GM12878 (cell line): ENCODE results near the gene CD99. TPM values are rescaled to one million over a fixed set of nuclear protein-coding genes. Genes with fewer than 3 reads are reported as not detected.
"Not testable (repeated sequence)": the region's sequence is repeated elsewhere in the genome, so short reads cannot be mapped to it uniquely, and the experiment has no call there.

Experiments
- ATAC-seq: fragments of 200-7000 bp; cut with Tn5 transposase; 3 replicates; pipeline ENCODE4 v1.9.1; 2020; ENCODE audit warnings: mild to moderate bottlenecking, moderate library complexity
- BruUV-seq: library from RNA; stranded (reverse); fragments of 400-500 nt; replicated peaks from 2 replicates; lab custom pipeline; 2021; lab: Mats Ljungman, UMichigan
- CTCF ChIA-PET: fragments of 300-600 bp; sonication (Branson Sonifier 250); formaldehyde crosslinking; extraction: SDS; loops from one replicate; lab custom pipeline; 2021; ENCODE audit warnings: inconsistent platforms; lab: Yijun Ruan, JAX
- POLR2A ChIA-PET: fragments of 350-600 bp; formaldehyde crosslinking; extraction: SDS; loops from one replicate; lab custom pipeline; 2021; ENCODE audit warnings: inconsistent platforms; lab: Charles Lee
- RAD21 ChIA-PET: fragments of 300-600 bp; sonication (Branson Sonifier 250); formaldehyde crosslinking; loops from one replicate; lab custom pipeline; 2023; ENCODE audit warnings: antibody characterized with exemption; ENCODE audit not compliant: unreplicated experiment; lab: Charles Lee
- SMC1A ChIA-PET: fragments of 300-600 bp; sonication (Branson Sonifier 250); formaldehyde crosslinking; loops from one replicate; lab custom pipeline; 2023; ENCODE audit not compliant: unreplicated experiment, uncharacterized antibody; lab: Charles Lee
- DNase-seq: peaks from one replicate; pipeline ENCODE4 v3.0.0-alpha.2; 2011; ENCODE audit warnings: low read depth, low spot score
- FAIRE-seq: peaks from 3 replicates; lab custom pipeline; 2011; peaks lifted over from hg19 to GRCh38; lab: Jason Lieb, UNC
- H2AFZ ChIP-seq: 2 replicates; pipeline ENCODE4 v1.6.0; 2011; ENCODE audit warnings: low read depth, low read length, control low read depth; ENCODE audit not compliant: control insufficient read depth
- H3K27ac ChIP-seq: 2 replicates; pipeline ENCODE4 v1.5.1; 2011; ENCODE audit warnings: control low read depth; ENCODE audit not compliant: control insufficient read depth, insufficient read depth
- H3K27me3 ChIP-seq, 2 experiments: replicated peaks in 1 of 2; 2 replicates each; pipeline versions ENCODE4 v1.6.0 to v1.6.1; 2011; ENCODE audit warnings: low read length in 1 of 2; ENCODE audit not compliant: control insufficient read depth in 2 of 2, insufficient read depth in 2 of 2
- H3K36me3 ChIP-seq, 2 experiments: 2 replicates each; pipeline ENCODE4 v1.5.1; 2011; ENCODE audit warnings: low read length in 1 of 2; ENCODE audit not compliant: control insufficient read depth in 2 of 2, insufficient read depth in 2 of 2
- H3K4me1 ChIP-seq: 2 replicates; pipeline ENCODE4 v1.6.1; 2011; ENCODE audit warnings: mild to moderate bottlenecking, low read length, moderate library complexity, mixed read lengths; ENCODE audit not compliant: control insufficient read depth, insufficient read depth
- H3K4me2 ChIP-seq: 2 replicates; pipeline ENCODE4 v1.6.0; 2011; ENCODE audit warnings: control low read depth; ENCODE audit not compliant: control insufficient read depth, insufficient read depth
- H3K4me3 ChIP-seq: fragments of 200-600 bp; sonication (generic); 2 replicates; pipeline ENCODE4 v1.5.1; 2016
- H3K79me2 ChIP-seq: 2 replicates; pipeline ENCODE4 v1.6.0; 2011; ENCODE audit warnings: low read length; ENCODE audit not compliant: control insufficient read depth, insufficient read depth
- H3K9ac ChIP-seq: 2 replicates; pipeline ENCODE4 v1.8.0; 2011; ENCODE audit warnings: low read length, control low read depth, mixed read lengths; ENCODE audit not compliant: control insufficient read depth, insufficient read depth
- H3K9me3 ChIP-seq: replicated peaks from 3 replicates; pipeline ENCODE4 v1.5.1; 2011; ENCODE audit warnings: mild to moderate bottlenecking, low read length; ENCODE audit not compliant: control insufficient read depth, insufficient read depth
- H4K20me1 ChIP-seq: 2 replicates; pipeline ENCODE4 v1.6.0; 2011; ENCODE audit not compliant: control insufficient read depth, insufficient read depth
- ATF2 ChIP-seq: IDR thresholded peaks from 2 replicates; pipeline ENCODE4 v1.6.1; 2012; ENCODE audit warnings: low read length, inconsistent platforms
- BACH1 ChIP-seq: fragments of 450-650 bp; IDR thresholded peaks from 2 replicates; pipeline ENCODE4 v1.6.1; 2017; ENCODE audit warnings: mild to moderate bottlenecking, borderline replicate concordance
- BHLHE40 ChIP-seq, 2 experiments: fragments of 450-650 bp in 1 of 2; IDR thresholded peaks; 2 replicates each; pipeline ENCODE4 v1.6.1; 2011 to 2017; ENCODE audit warnings: low read depth in 2 of 2, borderline replicate concordance in 1 of 2, improper control_type of control experiment in 1 of 2, low read length in 1 of 2, mild to moderate bottlenecking in 1 of 2
- CTCF ChIP-seq, 3 experiments: IDR thresholded peaks in 2 of 3; conservative IDR thresholded peaks in 1 of 3; 2 replicates each; pipeline ENCODE4 v1.5.1; 2011; ENCODE audit warnings: low read depth in 3 of 3, low read length in 3 of 3, mild to moderate bottlenecking in 3 of 3, control low read depth in 2 of 3, moderate library complexity in 2 of 3, inconsistent platforms in 1 of 3, mixed read lengths in 1 of 3; ENCODE audit not compliant: control insufficient read depth in 2 of 3, insufficient read depth in 1 of 3; ENCODE audit errors: extremely low read depth in 1 of 3
- FOXM1 ChIP-seq: IDR thresholded peaks from 2 replicates; pipeline ENCODE4 v1.6.1; 2012; ENCODE audit warnings: low read depth, mild to moderate bottlenecking, inconsistent platforms, low read length, moderate library complexity
- IKZF2 ChIP-seq, 2 experiments: fragments of 450-650 bp; IDR thresholded peaks; 2 replicates each; pipeline ENCODE4 v1.6.1; 2017; ENCODE audit warnings: mild to moderate bottlenecking in 2 of 2, moderate library complexity in 2 of 2
- JUNB ChIP-seq: IDR thresholded peaks from 2 replicates; pipeline ENCODE4 v1.6.1; 2016; ENCODE audit warnings: antibody characterized with exemption, mild to moderate bottlenecking
- KDM1A ChIP-seq: fragments of 200-600 bp; sonication (generic); IDR thresholded peaks from 2 replicates; pipeline ENCODE4 v1.6.1; 2016; ENCODE audit warnings: borderline replicate concordance
- MEF2A ChIP-seq: IDR thresholded peaks from 2 replicates; pipeline ENCODE4 v1.6.1; 2011; ENCODE audit warnings: low read depth, mild to moderate bottlenecking, low read length, moderate library complexity; ENCODE audit not compliant: insufficient read depth
- MEF2B ChIP-seq: fragments of 450-650 bp; IDR thresholded peaks from 2 replicates; pipeline ENCODE4 v1.6.1; 2018; ENCODE audit warnings: mild to moderate bottlenecking, moderate library complexity; ENCODE audit not compliant: partially characterized antibody, poor library complexity, severe bottlenecking
- NFYB ChIP-seq: IDR thresholded peaks from 2 replicates; pipeline ENCODE4 v1.6.1; 2011; ENCODE audit warnings: low read depth, mild to moderate bottlenecking, low read length, improper control_type of control experiment, moderate library complexity; ENCODE audit not compliant: insufficient read depth
- SMARCA5 ChIP-seq: fragments of 450-650 bp; IDR thresholded peaks from 2 replicates; pipeline ENCODE4 v1.6.1; 2017; ENCODE audit warnings: mild to moderate bottlenecking
- TARDBP ChIP-seq: IDR thresholded peaks from 2 replicates; pipeline ENCODE4 v1.6.1; 2016; ENCODE audit warnings: borderline replicate concordance
- ZZZ3 ChIP-seq: IDR thresholded peaks from 2 replicates; pipeline ENCODE4 v1.6.1; 2011; ENCODE audit warnings: low read depth; ENCODE audit not compliant: control insufficient read depth, insufficient read length
- WGBS: methylation state at CpG from one replicate; pipeline ENCODE4 v1.1.6; 2016; ENCODE audit warnings: low lambda C conversion rate; ENCODE audit not compliant: insufficient replicate concordance, insufficient coverage; ENCODE audit errors: missing lambda C conversion rate; 5-methylcytosine and 5-hydroxymethylcytosine counted together
- in situ Hi-C: fragments of 300-500 bp; cut with MboI; formaldehyde crosslinking; loops from 9 replicates; pipeline ENCODE4 v1.14.3; 2018; ENCODE audit warnings: mixed read lengths
- intact Hi-C: fragments of 100-400 bp; cut with micrococcal nuclease; formaldehyde crosslinking; loops from one replicate; pipeline ENCODE4 v1.14.2; 2022; ENCODE audit not compliant: unreplicated experiment
- polyA plus RNA-seq, 11 experiments: library from polyadenylated mRNA; depleted of rRNA in 4 of 11; unstranded in 6 of 11; stranded (reverse) in 5 of 11; fragments of >200 nt; fragmentation: Nextera tagmentation in 4 of 11; fragmentation: Illumina TruSeq in 1 of 11; extraction: Ambion mirVana in 4 of 11; extraction: Trizol in 1 of 11; gene quantifications; 1 replicate in 1 of 11; 2 replicates in 10 of 11; pipeline versions ENCODE4 v1.2.1 to v1.2.3, GENCODE V29; 2011 to 2016; ENCODE audit warnings: inconsistent platforms in 2 of 11, missing spikeins in 2 of 11, low read depth in 1 of 11
- total RNA-seq, 4 experiments: library from RNA; depleted of rRNA in 3 of 4; stranded (reverse); fragments of >200 nt in 3 of 4; fragmentation: Illumina TruSeq in 1 of 4; extraction: Trizol in 1 of 4; gene quantifications; 2 replicates each; pipeline versions ENCODE4 v1.2.1 to v1.2.3, GENCODE V29; 2013 to 2021

The CD99 gene
- total and polyA plus RNA-seq, 10 of the 15 experiments (the other 5 are each of a cell fraction or from before 2014, with no cell fraction given) = 24.8 to 242 (median 158) TPM

- DNase-seq, H3K79me2 ChIP-seq, CTCF ChIA-PET, FAIRE-seq, in situ Hi-C loops, H3K9me3 ChIP-seq, H2AFZ ChIP-seq, intact Hi-C loops, H3K9ac ChIP-seq, RAD21 ChIA-PET, BruUV-seq, POLR2A ChIA-PET, H3K4me2 ChIP-seq, H3K27me3 ChIP-seq, H3K4me3 ChIP-seq, H3K36me3 ChIP-seq, H3K4me1 ChIP-seq, H4K20me1 ChIP-seq, H3K27ac ChIP-seq: not testable (repeated sequence)
- 68% methylated on average over 11 of the region's 12 CpGs for WGBS
- peak; percentile 85 for ATAC-seq
- SMC1A ChIA-PET = interaction anchor here (2.3 kb wide), 1 partner anchor 39 kb away, joined by 5 read pairs; no protein-coding TSS in a partner anchor
- TF ChIP-seq IKZF2 (IDR thresholded peaks at IDR 0.05) = 0 out of 4 replicates have a peak, but pooled peaks of 1 of the 2 experiments have one; percentile 15
Measured at GRCh38 chrX:2780472-2781225, 89.6 kb downstream of the CD99 start.

- in situ Hi-C loops (no loop called here), intact Hi-C loops (no loop called here)
- Histone ChIP-seq H3K4me2 (no peak overlapping the region), H3K9ac (no peak overlapping the region), H3K4me1 (peaks cover 5% of the 10 kb centered on the region; the same call in 1 of the 2 replicates), H3K9me3 (no peaks in the 10 kb centered on the region), H3K27me3 (no peaks in the 10 kb centered on the region), H3K79me2 (no peaks in the 10 kb centered on the region), H2AFZ (no peak overlapping the region), H4K20me1 (no peaks in the 10 kb centered on the region), H3K36me3 (no peaks in the 10 kb centered on the region), H3K4me3 (no peak overlapping the region), H3K27ac (no peak overlapping the region)
- 100% methylated on average over 1 of the region's 1 CpG for WGBS
- ChIA-PET SMC1A (interaction anchor here (2.3 kb wide), 1 partner anchor 39 kb away, joined by 5 read pairs; no protein-coding TSS in a partner anchor), POLR2A (no interaction called here), CTCF (interaction anchor here (1.4 kb wide), 1 partner anchor 33 kb away, joined by 4 read pairs; no protein-coding TSS in a partner anchor), RAD21 (no interaction called here)
- no TSS peak for BruUV-seq
- FAIRE-seq = no peak
- no peak for DNase-seq
- no peak; the same call in 1 of the 3 replicates for ATAC-seq
- TF ChIP-seq FOXM1 = no peak
- TF ChIP-seq BACH1 = no peak
- no peak for TF ChIP-seq TARDBP
- TF ChIP-seq MEF2A = no peak
- TF ChIP-seq ATF2 = no peak
- no peak for TF ChIP-seq JUNB
- no peak for TF ChIP-seq KDM1A
- TF ChIP-seq BHLHE40 (IDR thresholded peaks at IDR 0.05; ENCODE audit: borderline replicate concordance in 1 of 2, low read depth in 2 of 2, low read length in 1 of 2) = no peak
- TF ChIP-seq SMARCA5 = no peak
- no peak for TF ChIP-seq CTCF (IDR thresholded peaks at IDR 0.05 in 2 of 3, conservative IDR thresholded peaks at IDR 0.05 in 1 of 3; ENCODE audit: control insufficient read depth in 2 of 3, extremely low read depth in 1 of 3, insufficient read depth in 1 of 3, low read depth in 3 of 3, low read length in 3 of 3)
- TF ChIP-seq MEF2B = no peak
- TF ChIP-seq NFYB = no peak
- TF ChIP-seq ZZZ3 = no peak
Measured at GRCh38 chrX:2781226-2781571, 90.1 kb downstream of the CD99 start.
